ENCODE results near the gene CLCNKB.
"Not testable (repeated sequence)": the region's sequence is repeated elsewhere in the genome, so short reads cannot be mapped to it uniquely, and the experiment has no call there.

CLCNKB gene

DNA sequence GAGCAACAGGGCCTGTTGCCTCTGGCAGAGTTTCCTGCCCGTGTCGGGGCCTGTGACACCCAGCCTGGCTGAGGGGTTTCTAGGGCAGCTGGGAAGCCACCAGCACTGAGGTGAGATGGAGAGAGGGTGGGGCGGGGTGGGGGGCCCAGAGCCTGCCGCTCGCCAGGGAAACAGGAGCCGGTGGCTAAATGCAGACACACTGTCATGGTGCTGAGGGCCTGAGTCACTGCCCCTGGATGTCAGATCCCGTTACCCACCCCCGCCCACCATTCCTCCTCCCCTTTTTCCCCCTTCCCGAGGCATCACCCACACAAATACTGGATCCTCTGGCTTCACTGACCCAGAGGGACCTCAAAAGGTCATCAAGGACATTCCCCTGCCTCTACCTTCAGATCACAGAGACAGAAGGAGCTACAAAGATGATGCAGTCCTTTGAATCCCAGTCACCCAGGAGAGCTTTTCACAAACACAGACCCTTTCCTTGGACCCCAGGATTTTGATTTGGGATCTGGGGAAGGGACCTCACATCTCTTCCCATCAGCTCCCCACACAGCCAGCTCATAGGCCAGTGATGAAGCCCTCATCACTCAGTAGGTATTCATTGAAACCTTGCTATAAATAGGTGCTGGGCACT, 23.8 kb upstream of the CLCNKB start:
- DNase-seq (ENCODE audit: low read depth) = no peak
- TF ChIP-seq, protein P1, sequence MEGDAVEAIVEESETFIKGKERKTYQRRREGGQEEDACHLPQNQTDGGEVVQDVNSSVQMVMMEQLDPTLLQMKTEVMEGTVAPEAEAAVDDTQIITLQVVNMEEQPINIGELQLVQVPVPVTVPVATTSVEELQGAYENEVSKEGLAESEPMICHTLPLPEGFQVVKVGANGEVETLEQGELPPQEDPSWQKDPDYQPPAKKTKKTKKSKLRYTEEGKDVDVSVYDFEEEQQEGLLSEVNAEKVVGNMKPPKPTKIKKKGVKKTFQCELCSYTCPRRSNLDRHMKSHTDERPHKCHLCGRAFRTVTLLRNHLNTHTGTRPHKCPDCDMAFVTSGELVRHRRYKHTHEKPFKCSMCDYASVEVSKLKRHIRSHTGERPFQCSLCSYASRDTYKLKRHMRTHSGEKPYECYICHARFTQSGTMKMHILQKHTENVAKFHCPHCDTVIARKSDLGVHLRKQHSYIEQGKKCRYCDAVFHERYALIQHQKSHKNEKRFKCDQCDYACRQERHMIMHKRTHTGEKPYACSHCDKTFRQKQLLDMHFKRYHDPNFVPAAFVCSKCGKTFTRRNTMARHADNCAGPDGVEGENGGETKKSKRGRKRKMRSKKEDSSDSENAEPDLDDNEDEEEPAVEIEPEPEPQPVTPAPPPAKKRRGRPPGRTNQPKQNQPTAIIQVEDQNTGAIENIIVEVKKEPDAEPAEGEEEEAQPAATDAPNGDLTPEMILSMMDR (IDR thresholded peaks at IDR 0.05; ENCODE audit: low read length, missing control alignments) = no peak
- H3K4me3 ChIP-seq (replicated peaks; ENCODE audit: low read depth, low read length) = no peak overlapping the region

DNA sequence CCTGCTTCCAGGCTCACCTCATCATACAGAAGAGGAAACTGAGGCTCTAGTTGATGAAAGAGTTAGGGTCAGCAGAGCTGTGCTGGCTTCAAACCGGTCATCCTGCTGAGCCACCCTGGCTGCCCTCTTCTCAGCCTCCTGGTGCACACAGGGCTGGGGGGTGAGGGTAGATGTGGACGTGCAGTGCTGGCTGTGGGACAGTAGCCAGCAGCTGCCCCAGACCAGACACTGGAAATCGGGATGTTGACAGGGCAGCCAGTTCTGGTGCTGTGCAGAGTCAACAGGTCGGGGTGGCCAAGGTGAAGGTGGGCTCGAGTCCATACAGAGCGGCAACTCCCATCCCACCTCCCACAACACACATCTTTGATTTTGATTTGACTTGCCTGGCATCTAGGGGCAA, 23.3 kb upstream of the CLCNKB start:
- no peak overlapping the region for H3K4me3 ChIP-seq (replicated peaks; ENCODE audit: low read depth, low read length)
- DNase-seq (ENCODE audit: low read depth) = no peak
- TF ChIP-seq, protein P1 (IDR thresholded peaks at IDR 0.05; ENCODE audit: low read length, missing control alignments) = no peak

DNA sequence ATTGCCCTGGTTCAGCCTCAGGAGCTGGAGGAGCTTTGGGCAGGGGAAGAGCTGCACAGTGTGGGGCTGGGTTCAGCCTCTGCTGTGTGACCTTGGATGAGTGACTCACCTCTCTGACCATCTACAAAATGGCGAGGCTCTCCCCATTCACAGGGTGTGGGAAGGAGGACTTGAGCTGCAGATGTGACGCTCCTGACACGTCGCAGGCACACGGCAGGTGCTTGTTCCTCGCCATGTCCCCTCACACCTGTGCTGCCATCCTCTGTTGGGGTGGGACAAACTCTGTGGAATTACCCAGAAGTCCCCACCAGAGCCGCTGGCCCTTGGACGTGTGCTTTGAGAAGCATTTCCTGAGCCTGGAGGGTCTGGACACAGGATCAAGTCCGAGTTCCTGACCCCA, 22.7 kb upstream of the CLCNKB start:
- not testable (repeated sequence) for H3K4me3 ChIP-seq (replicated peaks; ENCODE audit: low read depth, low read length); DNase-seq (ENCODE audit: low read depth)

DNA sequence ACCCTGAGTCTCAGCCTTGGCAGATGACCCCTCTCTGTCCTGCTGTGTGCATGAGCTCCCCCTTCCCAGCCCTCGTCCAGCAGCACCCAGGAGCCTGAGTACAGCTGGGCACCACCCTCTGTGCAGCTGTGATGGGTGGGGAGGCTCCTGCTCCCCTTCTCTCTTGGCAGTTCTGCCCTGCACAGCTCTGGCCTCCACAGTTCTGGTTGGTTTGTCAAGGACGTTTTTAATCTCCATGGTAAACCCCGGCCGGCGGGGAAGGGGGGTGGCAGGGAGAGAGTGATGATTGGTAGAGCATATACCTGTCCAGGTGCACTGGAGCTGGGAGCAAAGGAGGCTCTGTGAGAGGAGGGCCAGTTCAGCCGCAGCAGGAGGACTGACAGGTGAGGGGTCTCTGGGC, 21.9 kb upstream of the CLCNKB start, which contains the start of gene CLCNKA:
Gene CLCNKA, plus strand, starts transcription at position 356 of the 400 bp plus-strand sequence. CDS start 584 bp downstream, outside the sequence.
- no peak for DNase-seq (ENCODE audit: low read depth)
- no peak within 1 kb of the TSS for H3K4me3 ChIP-seq (replicated peaks; ENCODE audit: low read depth, low read length)
- TF ChIP-seq, protein P1 (IDR thresholded peaks at IDR 0.05; ENCODE audit: low read length, missing control alignments) = no peak

DNA sequence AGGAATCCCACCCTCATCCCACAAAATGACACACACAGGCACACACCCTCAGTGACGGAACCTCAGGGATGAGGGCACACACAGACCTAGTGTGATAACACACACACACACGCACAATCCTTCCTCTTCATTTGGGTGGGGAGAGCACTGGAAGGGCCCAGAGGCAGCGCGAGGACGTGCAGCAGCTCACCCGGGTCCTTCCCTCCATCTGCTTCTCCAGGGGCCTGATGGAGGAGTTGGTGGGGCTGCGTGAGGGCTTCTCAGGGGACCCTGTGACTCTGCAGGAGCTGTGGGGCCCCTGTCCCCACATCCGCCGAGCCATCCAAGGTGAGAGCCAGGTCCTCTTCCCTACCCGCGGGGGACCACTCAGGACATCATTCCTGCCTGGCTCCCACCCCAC, 21.2 kb upstream of the CLCNKB start:
- H3K4me3 ChIP-seq (replicated peaks; ENCODE audit: low read depth, low read length) = no peak overlapping the region
- TF ChIP-seq, protein P1 (IDR thresholded peaks at IDR 0.05; ENCODE audit: low read length, missing control alignments) = no peak
- no peak for DNase-seq (ENCODE audit: low read depth)

DNA sequence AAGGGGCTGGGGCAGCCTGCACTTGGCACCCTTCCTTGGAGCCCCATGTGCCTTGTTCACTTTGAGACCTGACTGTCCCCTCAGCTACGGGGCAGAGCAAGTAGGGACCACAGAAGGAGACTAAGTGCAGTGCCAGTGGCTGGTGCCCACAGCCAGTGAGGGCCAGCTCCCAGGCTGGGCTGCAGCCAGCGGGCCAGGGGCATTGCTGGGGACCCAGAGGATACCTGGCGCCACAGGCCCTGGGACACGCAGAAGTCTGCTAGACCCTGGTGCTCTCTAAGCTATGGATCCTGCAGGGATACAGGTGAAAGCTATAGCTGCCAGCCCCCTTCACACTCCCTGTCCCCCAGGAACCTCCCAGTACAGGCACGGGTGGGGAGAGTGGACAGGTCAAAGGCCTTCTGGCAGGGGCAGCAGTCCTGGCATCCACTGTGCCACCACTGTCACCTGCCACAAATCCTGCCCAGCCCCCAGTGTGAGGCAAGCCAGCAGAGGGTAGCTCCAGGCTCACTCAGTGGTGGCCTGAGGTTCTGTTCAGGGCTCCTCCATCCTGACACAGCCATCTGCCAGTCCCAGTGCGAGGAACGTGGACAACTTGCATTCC, 20.4 kb upstream of the CLCNKB start:
- DNase-seq (ENCODE audit: low read depth) = no peak
- TF ChIP-seq, protein P1 (IDR thresholded peaks at IDR 0.05; ENCODE audit: low read length, missing control alignments) = no peak
- H3K4me3 ChIP-seq (replicated peaks; ENCODE audit: low read depth, low read length) = no peak overlapping the region

DNA sequence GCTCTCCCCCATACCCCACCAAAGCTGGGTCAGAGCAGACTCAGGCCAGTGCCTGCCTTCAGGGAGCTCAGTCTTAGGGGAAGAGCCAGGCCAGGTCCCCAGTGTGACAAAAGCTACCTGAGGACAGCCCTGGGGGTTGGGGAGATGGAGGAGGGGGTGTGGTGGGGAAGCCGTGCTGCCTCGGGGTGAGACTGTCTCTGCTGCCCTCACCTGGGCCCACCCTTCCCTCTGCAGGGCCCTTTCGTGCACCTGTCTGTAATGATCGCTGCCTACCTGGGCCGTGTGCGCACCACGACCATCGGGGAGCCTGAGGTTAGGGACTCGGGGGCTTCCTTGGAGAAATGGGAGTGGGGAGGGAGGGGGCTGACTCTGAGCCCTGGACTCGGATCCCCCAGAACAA, 17.3 kb upstream of the CLCNKB start:
- not testable (repeated sequence) for DNase-seq (ENCODE audit: low read depth); H3K4me3 ChIP-seq (replicated peaks; ENCODE audit: low read depth, low read length)
